Loucy (cell line): ENCODE results near the gene ZBTB18.

Experiments used
- CTCF ChIP-seq: fragments of 200-600 bp; sonication (generic); conservative IDR thresholded peaks from 2 replicates; pipeline ENCODE4 v1.5.1; 2014; ENCODE audit warnings: mild to moderate bottlenecking, antibody characterized with exemption, low read length
- EZH2phosphoT487 ChIP-seq: fragments of 200-600 bp; IDR thresholded peaks from 2 replicates; pipeline ENCODE4 v1.6.1; 2018; ENCODE audit warnings: antibody characterized with exemption, mild to moderate bottlenecking, moderate library complexity, borderline replicate concordance

DNA sequence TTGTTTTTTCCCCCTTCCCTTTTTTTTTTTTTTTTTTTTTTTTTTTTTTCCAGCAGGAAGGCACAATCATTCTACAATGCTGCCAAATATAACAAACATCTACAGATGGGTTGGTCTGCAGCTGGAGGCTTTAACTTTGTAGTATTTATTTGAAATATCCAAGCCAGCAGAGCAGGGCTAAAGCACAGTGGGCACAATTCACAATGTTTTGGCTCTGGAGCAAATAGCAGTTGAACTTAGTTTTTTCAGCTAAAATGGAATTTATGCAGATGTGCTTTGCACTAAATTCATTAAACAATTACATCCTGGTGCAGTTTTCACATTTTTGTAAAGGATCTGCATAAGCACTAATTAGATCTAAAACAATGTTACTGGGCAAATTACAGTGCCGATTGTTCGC is 39.8 kb upstream of the ZBTB18 start:
- TF ChIP-seq CTCF = no peak
- no peak for TF ChIP-seq EZH2phosphoT487
